Spleen (tissue), 7 donors: ENCODE results near the gene BHLHE23.

Experiments
- CTCF ChIP-seq, 11 experiments: fragments of 200-600 bp in 7 of 11; fragments of 450-650 bp in 4 of 11; sonication (generic) in 4 of 11; IDR thresholded peaks in 8 of 11; conservative IDR thresholded peaks in 3 of 11; 1 replicate in 7 of 11; 2 replicates in 4 of 11; pipeline versions ENCODE4 v1.4.0 to v1.8.0; 2016 to 2021; ENCODE audit warnings: antibody characterized with exemption in 11 of 11, inconsistent platforms in 4 of 11, mild to moderate bottlenecking in 1 of 11
- POLR2A ChIP-seq, 3 donors: fragments of 450-650 bp; IDR thresholded peaks; one replicate each; pipeline ENCODE4 v1.5.1; 2017; ENCODE audit warnings: antibody characterized with exemption in 3 of 3, mild to moderate bottlenecking in 1 of 3
- POLR2AphosphoS5 ChIP-seq, 3 donors: sonication (generic); formaldehyde crosslinking; IDR thresholded peaks; one replicate each; pipeline ENCODE4 v1.5.1; 2017; ENCODE audit warnings: antibody characterized with exemption in 3 of 3
- donor health status: DM: no; HTN: no; CAD: no; lungs with moderate emphysema.
- donor health status: DM: no; HTN: no; CAD: no.
- donor health status: DM: no; HTN: no; CAD: no.

GRCh38 chr20:62995481-62995880, 11.3 kb downstream of the BHLHE23 start:
- TF ChIP-seq CTCF (IDR thresholded peaks at IDR 0.05 in 8 of 11, conservative IDR thresholded peaks at IDR 0.05 in 3 of 11), result no peak
- TF ChIP-seq POLR2A (IDR thresholded peaks at IDR 0.05), result no peak
- no peak for TF ChIP-seq POLR2AphosphoS5 (IDR thresholded peaks at IDR 0.05)
